CD14-positive monocyte (primary cell): Measurements from ENCODE around the gene PMEL. TPM values are rescaled to one million over a fixed set of nuclear protein-coding genes. Genes with fewer than 3 reads are reported as not detected.
A peak's percentile ranks its signal among the peaks of the same experiment; 100 is the strongest.

ENCODE experiments used
- DNase-seq, 3 donors: peaks; one replicate each; pipeline ENCODE4 v3.0.0-alpha.2; 2011 to 2022
- H2AFZ ChIP-seq: 2 replicates; pipeline ENCODE4 v1.6.0; 2012; ENCODE audit warnings: mild to moderate bottlenecking, low read depth, low read length, inconsistent platforms; ENCODE audit not compliant: insufficient read depth, poor library complexity, severe bottlenecking
- H3K27ac ChIP-seq, 2 donors: 1 replicate in 1 of 2; 2 replicates in 1 of 2; pipeline ENCODE4 v1.5.1; 2012 to 2013; ENCODE audit warnings: low read length in 2 of 2, control low read depth in 1 of 2, inconsistent platforms in 1 of 2, low read depth in 1 of 2, mild to moderate bottlenecking in 1 of 2
- H3K27me3 ChIP-seq, 2 donors: one replicate each; pipeline versions ENCODE4 v1.6.0 to v1.6.1; 2011 to 2013; ENCODE audit warnings: low read length in 2 of 2; ENCODE audit not compliant: control insufficient read depth in 2 of 2, insufficient read depth in 2 of 2
- H3K36me3 ChIP-seq, 2 donors: replicated peaks in 1 of 2; 1 replicate in 1 of 2; 2 replicates in 1 of 2; pipeline versions ENCODE4 v1.5.1 to v1.6.1; 2012 to 2013; ENCODE audit warnings: low read length in 2 of 2, control low read depth in 1 of 2, inconsistent platforms in 1 of 2, mild to moderate bottlenecking in 1 of 2; ENCODE audit not compliant: insufficient read depth in 2 of 2, control insufficient read depth in 1 of 2
- H3K4me1 ChIP-seq, 2 donors: 1 replicate in 1 of 2; 2 replicates in 1 of 2; pipeline versions ENCODE4 v1.5.1 to v1.6.1; 2012 to 2013; ENCODE audit warnings: low read length in 2 of 2, control low read depth in 1 of 2, inconsistent platforms in 1 of 2, mild to moderate bottlenecking in 1 of 2, moderate library complexity in 1 of 2; ENCODE audit not compliant: insufficient read depth in 2 of 2, control insufficient read depth in 1 of 2
- H3K4me2 ChIP-seq: replicated peaks from 2 replicates; pipeline ENCODE3; 2012; ENCODE audit warnings: low read length, moderate library complexity, mild to moderate bottlenecking; ENCODE audit not compliant: poor library complexity, severe bottlenecking; ENCODE audit errors: extremely low read depth
- H3K4me3 ChIP-seq, 3 experiments: fragments of 200-600 bp in 1 of 3; sonication (generic) in 1 of 3; replicated peaks in 1 of 3; 1 replicate in 2 of 3; 2 replicates in 1 of 3; pipeline ENCODE4 v1.5.1; 2011 to 2013; ENCODE audit warnings: low read length in 3 of 3, mild to moderate bottlenecking in 3 of 3, control low read depth in 2 of 3, low read depth in 2 of 3, inconsistent platforms in 1 of 3, moderate library complexity in 1 of 3
- H3K79me2 ChIP-seq: 2 replicates; pipeline ENCODE4 v1.6.0; 2012; ENCODE audit warnings: mild to moderate bottlenecking, control low read depth, inconsistent platforms, low read length, moderate library complexity; ENCODE audit not compliant: insufficient read depth
- H3K9ac ChIP-seq: 2 replicates; pipeline ENCODE4 v1.6.0; 2017; ENCODE audit warnings: low read length, mild to moderate bottlenecking; ENCODE audit not compliant: insufficient read depth, poor library complexity, severe bottlenecking
- H3K9me3 ChIP-seq, 2 donors: replicated peaks in 1 of 2; 1 replicate in 1 of 2; 2 replicates in 1 of 2; pipeline versions ENCODE4 v1.5.1 to v1.6.1; 2012 to 2013; ENCODE audit warnings: low read length in 2 of 2, control low read depth in 1 of 2; ENCODE audit not compliant: control insufficient read depth in 1 of 2, insufficient read depth in 1 of 2
- H4K20me1 ChIP-seq: 2 replicates; pipeline ENCODE4 v1.6.0; 2012; ENCODE audit warnings: mild to moderate bottlenecking, low read length, control low read depth, moderate library complexity; ENCODE audit not compliant: insufficient read depth
- H3K27ac Mint-ChIP-seq, 7 donors: one replicate each; pipeline ENCODE4 v1.8.0; 2020; ENCODE audit warnings: mild to moderate bottlenecking in 7 of 7, mixed read lengths in 7 of 7, moderate library complexity in 6 of 7, inconsistent platforms in 2 of 7
- H3K27me3 Mint-ChIP-seq, 3 donors: one replicate each; pipeline ENCODE4 v1.8.0; 2021 to 2022; ENCODE audit warnings: low read depth in 3 of 3, mild to moderate bottlenecking in 3 of 3, mixed read lengths in 3 of 3, moderate library complexity in 3 of 3, inconsistent platforms in 1 of 3
- H3K36me3 Mint-ChIP-seq, 2 donors: one replicate each; pipeline ENCODE4 v1.8.0; 2020; ENCODE audit warnings: mixed read lengths in 2 of 2, inconsistent platforms in 1 of 2, mild to moderate bottlenecking in 1 of 2
- H3K4me1 Mint-ChIP-seq: one replicate; pipeline ENCODE4 v1.8.0; 2020; ENCODE audit warnings: mild to moderate bottlenecking, mixed read lengths
- H3K4me3 Mint-ChIP-seq, 2 donors: one replicate each; pipeline ENCODE4 v1.8.0; 2020; ENCODE audit warnings: mild to moderate bottlenecking in 2 of 2, mixed read lengths in 2 of 2, moderate library complexity in 1 of 2
- H3K9me3 Mint-ChIP-seq, 7 donors: one replicate each; pipeline ENCODE4 v1.8.0; 2020 to 2022; ENCODE audit warnings: mixed read lengths in 7 of 7, mild to moderate bottlenecking in 6 of 7, moderate library complexity in 6 of 7, inconsistent platforms in 2 of 7
- WGBS: methylation state at CpG from one replicate; pipeline ENCODE4 v1.1.5; 2013; ENCODE audit warnings: missing lambda C conversion rate; ENCODE audit not compliant: insufficient coverage; 5-methylcytosine and 5-hydroxymethylcytosine counted together
- intact Hi-C, 2 donors: fragments of 100-400 bp; cut with micrococcal nuclease; formaldehyde crosslinking; loops; one replicate each; pipeline versions ENCODE4 v1.15.0 to v1.15.1; 2023
- polyA plus RNA-seq, 3 donors: library from polyadenylated mRNA; depleted of rRNA in 1 of 3; unstranded in 2 of 3; stranded (reverse) in 1 of 3; fragments of 300-500 nt in 2 of 3; fragments of >200 nt in 1 of 3; fragmentation: Illumina TruSeq in 2 of 3; gene quantifications; 1 replicate in 2 of 3; 2 replicates in 1 of 3; pipeline ENCODE4 v1.2.3, GENCODE V29; 2012 to 2021
- TF ChIP-seq, protein P1 (sequence below): fragments of 200-600 bp; IDR thresholded peaks from one replicate; pipeline ENCODE4 v1.8.0; 2022; ENCODE audit warnings: antibody characterized with exemption, mild to moderate bottlenecking

PMEL gene
- polyA plus RNA-seq, 3 donors = 0.37 to 0.54 (median 0.40) TPM

DNA sequence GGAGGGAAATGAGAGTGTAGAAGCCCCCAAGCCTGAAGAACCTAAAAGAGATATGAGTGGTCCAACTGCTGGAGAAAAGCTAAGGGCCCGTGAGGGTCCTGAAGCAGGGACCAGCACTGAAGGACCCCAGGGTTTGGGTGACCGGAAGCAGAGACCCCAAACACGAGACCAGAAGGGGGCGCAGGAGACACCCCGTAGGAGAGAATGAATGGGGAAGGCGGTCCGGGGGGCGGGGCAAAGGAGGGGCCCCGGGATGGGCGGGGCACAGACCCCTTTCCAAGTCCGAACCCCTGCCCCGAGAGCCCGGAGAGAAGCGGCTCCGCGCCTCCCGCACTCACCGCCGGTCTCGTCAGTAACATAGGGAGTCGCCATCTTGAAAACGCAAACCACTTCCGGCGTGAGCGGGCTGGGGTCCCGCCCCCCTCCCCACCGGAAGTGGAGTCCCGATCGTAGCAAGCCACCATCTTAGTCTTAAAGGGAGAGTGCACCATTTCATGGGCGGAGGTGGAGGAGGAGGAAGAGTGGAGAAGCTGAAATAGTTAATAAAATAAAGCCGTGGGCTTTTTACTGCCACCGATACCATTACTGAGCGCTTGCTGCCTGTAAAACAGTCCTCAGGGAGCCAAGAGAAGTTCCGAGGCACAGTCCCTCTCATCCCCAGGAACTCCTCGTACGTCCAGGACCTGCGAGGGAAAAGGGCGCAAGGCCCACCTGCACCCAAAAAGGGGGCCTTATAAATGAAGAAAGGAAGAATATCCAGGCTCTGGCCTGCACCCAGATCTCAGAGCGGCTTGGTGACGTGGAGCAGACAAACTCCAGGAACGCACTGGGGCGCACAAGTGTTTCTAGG lies 38.9 kb downstream of the PMEL start:
- WGBS = under 1% methylated on average over 22 of the region's 42 CpGs
- peak overlapping the region; percentile 77 for H2AFZ ChIP-seq
- peak overlapping the region; percentile 83 for H3K4me2 ChIP-seq
- peaks cover 46 to 51% of the 10 kb centered on the region in 2 donors for H3K4me1 ChIP-seq
- DNase-seq = peak; percentile 86 to 89 (median 88)
- peak overlapping the region; percentile 95 to 99 (median 97) for H3K27ac Mint-ChIP-seq
- peaks cover 0 to 3% (median 1%) of the 10 kb centered on the region in 3 donors for H3K27me3 Mint-ChIP-seq
- H3K9me3 ChIP-seq = no peaks in the 10 kb centered on the region
- peaks cover 21% of the 10 kb centered on the region for H4K20me1 ChIP-seq
- intact Hi-C loops = loop anchor here (2.0 to 5.0 kb wide), 5 partner anchors 45 to 190 kb away; partner anchors contain the start of genes DNAJC14 (in 1 of the 2), ORMDL2 (in 1 of the 2), RAB5B (in 1 of the 2) and SARNP (in 1 of the 2)
- peak overlapping the region; percentile 85 for H3K9ac ChIP-seq
- no peaks in the 10 kb centered on the region for H3K9me3 Mint-ChIP-seq
- peaks cover 3 to 14% of the 10 kb centered on the region in 2 donors for H3K36me3 ChIP-seq
- TF ChIP-seq, protein P1, sequence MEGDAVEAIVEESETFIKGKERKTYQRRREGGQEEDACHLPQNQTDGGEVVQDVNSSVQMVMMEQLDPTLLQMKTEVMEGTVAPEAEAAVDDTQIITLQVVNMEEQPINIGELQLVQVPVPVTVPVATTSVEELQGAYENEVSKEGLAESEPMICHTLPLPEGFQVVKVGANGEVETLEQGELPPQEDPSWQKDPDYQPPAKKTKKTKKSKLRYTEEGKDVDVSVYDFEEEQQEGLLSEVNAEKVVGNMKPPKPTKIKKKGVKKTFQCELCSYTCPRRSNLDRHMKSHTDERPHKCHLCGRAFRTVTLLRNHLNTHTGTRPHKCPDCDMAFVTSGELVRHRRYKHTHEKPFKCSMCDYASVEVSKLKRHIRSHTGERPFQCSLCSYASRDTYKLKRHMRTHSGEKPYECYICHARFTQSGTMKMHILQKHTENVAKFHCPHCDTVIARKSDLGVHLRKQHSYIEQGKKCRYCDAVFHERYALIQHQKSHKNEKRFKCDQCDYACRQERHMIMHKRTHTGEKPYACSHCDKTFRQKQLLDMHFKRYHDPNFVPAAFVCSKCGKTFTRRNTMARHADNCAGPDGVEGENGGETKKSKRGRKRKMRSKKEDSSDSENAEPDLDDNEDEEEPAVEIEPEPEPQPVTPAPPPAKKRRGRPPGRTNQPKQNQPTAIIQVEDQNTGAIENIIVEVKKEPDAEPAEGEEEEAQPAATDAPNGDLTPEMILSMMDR = peak; percentile 78
- H3K27me3 ChIP-seq = no peaks in the 10 kb centered on the region
- peak overlapping the region; percentile 85 to 92 for H3K27ac ChIP-seq
- peak overlapping the region; percentile 65 to 93 (median 91) for H3K4me3 ChIP-seq
- H3K4me3 Mint-ChIP-seq = peak overlapping the region; percentile 96 to 98
- H3K4me1 Mint-ChIP-seq = peaks cover 53% of the 10 kb centered on the region
- peaks cover 18 to 26% of the 10 kb centered on the region in 2 donors for H3K36me3 Mint-ChIP-seq
- H3K79me2 ChIP-seq = peaks cover 90% of the 10 kb centered on the region

DNA sequence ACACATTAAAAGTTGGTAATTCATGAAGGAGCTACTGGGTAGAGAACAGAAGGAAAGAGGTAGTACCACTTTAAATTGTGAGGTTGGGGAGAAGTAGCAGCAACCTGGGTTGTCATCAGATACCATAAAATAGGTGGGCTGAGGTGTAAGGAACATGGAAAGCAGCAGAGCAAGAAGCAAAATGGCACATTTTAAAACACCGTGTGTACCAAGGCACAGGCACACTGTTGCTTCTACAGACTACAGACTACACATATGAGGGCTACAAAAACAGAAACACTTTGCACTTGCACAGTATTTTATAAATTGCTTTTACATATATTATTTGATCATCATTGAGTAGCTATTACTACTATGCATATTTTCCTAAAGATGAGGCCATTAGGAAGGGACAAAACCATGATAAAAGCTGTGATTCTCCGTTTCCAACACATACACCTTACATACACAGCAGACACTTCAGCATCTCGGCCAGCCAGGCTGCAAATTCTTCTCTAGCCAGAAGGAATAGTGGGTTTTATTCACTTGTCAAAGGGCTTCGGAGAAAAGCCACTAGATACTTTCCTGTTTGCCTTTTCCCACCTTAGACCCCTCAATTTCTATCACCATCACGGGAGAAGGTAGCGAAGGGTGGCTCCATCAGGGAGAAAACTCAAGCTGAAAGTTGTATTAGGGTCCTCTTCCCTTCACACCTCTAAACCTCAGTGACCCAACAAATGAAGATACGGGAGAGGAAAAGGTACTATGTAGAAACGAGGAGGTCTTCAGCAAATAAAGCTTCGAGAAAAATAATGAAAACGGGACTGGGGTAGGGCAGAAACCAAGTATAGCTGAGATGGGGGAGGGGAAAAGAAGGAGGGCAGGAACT lies 39.7 kb downstream of the PMEL start:
- WGBS = 0% methylated on average over 3 of the region's 10 CpGs
- Histone ChIP-seq H3K79me2 (peaks cover 95% of the 10 kb centered on the region), H3K36me3 (peaks cover 3 to 20% of the 10 kb centered on the region in 2 donors), H2AFZ (peak overlapping the region; percentile 77), H3K4me2 (peak overlapping the region; percentile 83), H3K27me3 (no peaks in the 10 kb centered on the region), H3K4me1 (peaks cover 41 to 46% of the 10 kb centered on the region in 2 donors), H3K27ac (peak overlapping the region; percentile 85 to 92), H3K9ac (peak overlapping the region; percentile 85), H3K4me3 (peak overlapping the region; percentile 65 to 93 (median 91)), H4K20me1 (peaks cover 30% of the 10 kb centered on the region), H3K9me3 (no peaks in the 10 kb centered on the region)
- intact Hi-C loops = loop anchor here (2.0 to 5.0 kb wide), 5 partner anchors 46 to 189 kb away; partner anchors contain the start of genes DNAJC14 (in 1 of the 2), ORMDL2 (in 1 of the 2), RAB5B (in 1 of the 2) and SARNP (in 1 of the 2)
- TF ChIP-seq, protein P1 = no peak
- H3K9me3 Mint-ChIP-seq = no peaks in the 10 kb centered on the region
- H3K36me3 Mint-ChIP-seq = peaks cover 18 to 31% of the 10 kb centered on the region in 2 donors
- peaks cover 0 to 2% (median 0%) of the 10 kb centered on the region in 3 donors for H3K27me3 Mint-ChIP-seq
- H3K4me1 Mint-ChIP-seq = peaks cover 48% of the 10 kb centered on the region
- DNase-seq = no peak
- peak overlapping the region; percentile 96 to 98 for H3K4me3 Mint-ChIP-seq
- peak overlapping the region; percentile 95 to 99 (median 97) for H3K27ac Mint-ChIP-seq
